ENCODE results near the gene C14orf180. TPM values are rescaled to one million over a fixed set of nuclear protein-coding genes. Genes with fewer than 3 reads are reported as not detected.
"Not testable (repeated sequence)": the region's sequence is repeated elsewhere in the genome, so short reads cannot be mapped to it uniquely, and the experiment has no call there.

C14orf180 gene
- polyA plus RNA-seq, 3 donors: 0.28 TPM; not detected in 2

DNA sequence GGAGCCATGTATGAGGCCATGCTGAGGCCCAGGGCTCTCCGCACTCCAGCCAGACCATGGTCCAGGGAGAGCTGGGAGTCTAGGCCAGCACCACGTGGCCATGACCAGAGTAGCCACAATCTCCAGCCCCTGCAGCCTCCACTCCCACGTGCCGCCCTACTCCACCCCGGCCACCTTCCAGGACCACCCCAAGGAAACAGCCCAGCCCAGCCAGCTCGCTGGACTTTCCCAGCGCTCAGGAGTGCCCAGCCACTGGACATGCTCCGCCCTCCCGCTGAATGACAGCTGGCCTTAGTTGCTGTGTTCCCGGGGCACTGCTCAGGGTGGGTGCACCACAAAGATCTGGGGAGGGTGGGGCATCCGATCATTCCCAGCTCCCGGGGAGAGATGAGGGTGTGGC lies 2.1 kb upstream of the C14orf180 start:
- no peak for DNase-seq

DNA sequence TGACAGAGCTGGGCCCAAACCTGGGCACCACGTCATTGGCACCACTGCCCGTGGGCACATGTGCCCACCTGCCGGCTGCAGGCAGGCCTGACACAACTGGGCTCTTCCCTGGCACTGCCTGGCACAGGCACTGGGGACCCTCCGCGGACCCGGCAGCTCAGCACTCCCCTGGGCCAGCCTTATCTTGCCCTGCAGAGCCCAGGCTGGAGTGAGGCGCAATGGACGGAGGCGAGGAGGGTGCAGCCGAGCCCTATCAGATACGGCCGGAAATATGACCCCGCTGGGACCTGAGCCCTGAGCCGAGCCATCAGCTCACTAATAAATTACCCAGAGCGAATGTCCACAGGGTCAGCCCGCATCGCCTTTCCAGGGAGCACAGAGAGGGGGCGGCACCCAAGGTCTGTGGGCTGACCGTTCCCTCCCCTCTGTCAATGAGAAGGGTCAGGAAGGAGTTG lies 1.7 kb upstream of the C14orf180 start:
- no peak for DNase-seq

DNA sequence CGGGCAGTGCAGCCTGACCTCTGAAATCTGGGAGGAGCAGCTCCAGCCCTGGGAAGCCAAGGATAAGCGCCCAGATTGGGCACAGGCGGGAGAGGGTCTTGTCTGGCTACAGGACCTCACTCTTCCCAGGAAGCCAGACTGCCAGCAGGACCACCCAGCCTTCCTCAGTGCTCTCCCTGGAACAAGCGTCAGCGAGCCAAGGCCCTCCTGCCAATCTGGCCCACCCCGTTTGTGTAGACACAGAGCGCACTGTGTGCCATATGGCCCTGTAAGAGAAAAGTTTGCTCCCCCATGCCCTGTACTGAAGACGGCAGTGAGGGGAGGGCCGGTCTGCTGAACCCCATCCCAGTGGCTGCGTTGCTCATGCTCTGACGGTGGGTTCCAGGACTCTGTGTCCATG lies 1.2 kb upstream of the C14orf180 start:
- no peak for DNase-seq

DNA sequence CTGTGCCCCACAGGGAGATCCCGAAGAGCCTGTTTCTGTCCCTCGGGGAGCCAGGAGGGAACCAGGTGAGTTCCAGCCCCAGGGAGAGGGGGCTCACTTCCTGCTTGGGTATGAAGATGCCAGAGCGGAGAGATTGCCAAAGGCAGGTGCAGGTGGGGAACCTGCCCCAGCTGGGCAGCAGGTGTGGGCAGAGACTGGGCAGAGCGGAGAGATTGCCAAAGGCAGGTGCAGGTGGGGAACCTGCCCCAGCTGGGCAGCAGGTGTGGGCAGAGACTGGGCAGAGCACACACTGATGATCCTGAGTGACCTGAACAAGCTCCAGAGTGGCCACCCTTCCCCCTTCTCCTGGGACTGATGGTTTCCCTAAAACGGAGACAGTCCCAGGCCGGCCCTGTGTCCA lies 375 bp downstream of the C14orf180 start:
- DNase-seq: not testable (repeated sequence)

DNA sequence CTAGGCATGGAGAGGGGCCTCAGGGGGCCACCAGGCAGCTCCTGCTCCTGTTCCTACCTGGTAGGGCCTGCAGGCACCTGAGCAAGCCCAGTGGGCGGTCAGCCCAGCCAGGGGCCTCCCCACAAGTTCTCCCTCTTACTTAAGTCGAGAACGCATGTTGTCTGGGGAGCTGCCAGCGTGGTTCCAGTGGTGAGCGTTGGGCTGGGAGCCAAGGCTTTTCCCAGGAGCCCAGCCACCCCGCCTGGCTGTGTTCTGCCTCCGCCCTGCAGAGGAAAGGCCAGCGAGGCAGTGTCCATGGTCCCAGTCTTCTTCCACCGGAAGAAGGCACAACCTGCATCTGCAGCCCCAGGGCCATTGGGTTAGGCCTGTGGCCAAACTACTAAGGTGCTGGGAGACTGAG lies 1.4 kb downstream of the C14orf180 start:
- no peak for DNase-seq

DNA sequence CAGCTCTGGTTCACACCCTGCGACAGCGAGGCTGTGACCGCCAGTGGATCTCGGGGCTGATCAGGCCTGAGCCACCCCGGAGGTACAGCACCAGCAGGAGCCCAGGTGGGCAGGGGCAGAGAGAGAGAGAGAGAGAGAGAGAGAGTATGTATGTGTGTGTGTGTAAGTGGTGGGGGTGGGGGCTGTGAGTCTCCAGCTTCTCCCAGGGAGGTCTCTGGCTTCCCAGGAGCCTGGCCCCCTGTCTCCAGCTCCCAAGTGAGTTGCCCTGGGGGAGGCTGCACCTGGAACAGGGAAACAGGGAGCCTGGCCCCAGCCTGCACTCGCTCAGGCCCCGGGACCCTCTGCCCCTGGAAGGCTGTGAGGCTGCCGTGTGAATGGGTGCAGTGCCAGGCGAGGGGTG lies 2.0 kb downstream of the C14orf180 start:
- DNase-seq: no peak

DNA sequence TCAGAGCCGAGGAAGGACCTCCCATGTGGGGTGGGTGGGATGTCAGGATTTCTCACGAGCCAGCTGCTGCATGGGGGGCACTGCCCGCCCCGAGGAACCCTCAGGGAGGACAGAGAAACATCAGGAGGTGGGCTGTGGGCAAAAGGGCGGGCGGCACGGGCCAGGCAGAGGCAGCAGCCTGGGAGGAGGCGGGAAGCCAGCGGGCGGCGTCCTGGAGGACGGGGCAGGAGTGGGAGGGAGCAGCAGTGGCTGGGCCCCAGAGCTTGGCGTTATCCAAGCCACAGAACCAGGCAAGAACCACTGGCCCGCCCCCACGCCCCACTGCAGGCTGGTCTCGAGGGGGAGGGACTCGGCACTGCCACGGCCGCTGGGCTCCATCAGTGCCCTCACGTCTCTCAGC lies 2.4 kb downstream of the C14orf180 start:
- no peak for DNase-seq

DNA sequence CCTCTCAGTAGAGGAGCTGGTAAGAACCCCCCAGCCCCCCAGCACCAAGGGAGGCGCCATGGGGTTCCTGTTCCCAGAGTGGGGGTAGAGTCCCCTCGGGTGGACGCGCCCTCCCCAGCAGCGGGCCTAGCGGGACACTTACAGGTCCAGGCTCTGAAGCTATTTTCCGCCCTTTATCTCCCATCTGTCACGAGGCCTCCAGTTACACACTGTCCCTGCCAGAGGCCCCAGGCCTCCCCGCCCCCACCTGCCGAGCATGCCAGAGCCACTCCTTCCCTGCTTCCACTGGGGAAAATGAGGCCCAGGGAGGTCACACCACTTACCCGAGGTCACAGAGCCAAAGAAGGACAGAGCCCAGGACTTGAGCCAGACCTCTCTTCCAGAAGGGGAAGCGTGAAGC lies 3.1 kb downstream of the C14orf180 start:
- DNase-seq: no peak

DNA sequence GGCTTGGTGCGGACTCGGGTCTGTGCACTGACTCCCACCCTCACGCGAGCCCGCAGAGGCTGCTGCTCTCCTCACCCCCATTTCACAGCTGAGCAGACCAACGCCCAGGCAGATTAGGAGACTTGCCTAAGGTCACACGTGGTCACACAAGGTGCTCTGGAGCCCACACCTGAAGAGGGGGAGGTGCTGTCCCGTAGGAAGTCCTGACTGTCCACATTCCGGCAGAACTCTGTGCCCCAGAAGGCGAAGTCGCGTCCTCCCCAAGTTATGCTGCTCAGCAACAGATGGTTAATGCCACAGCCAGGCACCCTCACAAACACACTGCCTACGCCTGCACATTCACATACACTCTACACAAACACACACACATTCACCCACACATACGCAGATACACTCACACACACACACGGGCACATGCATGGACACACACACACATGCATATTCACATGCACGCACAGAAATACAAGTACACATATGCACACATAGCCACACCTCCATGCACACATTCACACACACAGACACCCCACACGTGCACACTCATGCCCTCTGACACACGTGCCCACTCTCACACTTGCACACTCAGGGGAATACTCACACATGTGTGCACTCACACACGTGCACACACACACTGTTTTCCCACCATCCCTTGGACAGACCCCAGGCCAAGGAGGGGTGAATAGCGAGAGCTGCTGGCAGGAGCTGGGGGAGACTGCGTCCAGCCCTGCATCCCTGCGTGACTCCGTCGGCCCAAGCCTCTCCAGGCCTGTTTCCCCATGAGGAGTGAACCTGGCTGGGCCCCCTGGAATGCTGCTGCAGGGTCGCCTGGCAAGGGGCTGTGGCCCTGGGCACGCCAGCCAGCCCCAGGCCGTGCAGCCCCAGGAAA lies 4.1 kb downstream of the C14orf180 start:
- DNase-seq: no peak

DNA sequence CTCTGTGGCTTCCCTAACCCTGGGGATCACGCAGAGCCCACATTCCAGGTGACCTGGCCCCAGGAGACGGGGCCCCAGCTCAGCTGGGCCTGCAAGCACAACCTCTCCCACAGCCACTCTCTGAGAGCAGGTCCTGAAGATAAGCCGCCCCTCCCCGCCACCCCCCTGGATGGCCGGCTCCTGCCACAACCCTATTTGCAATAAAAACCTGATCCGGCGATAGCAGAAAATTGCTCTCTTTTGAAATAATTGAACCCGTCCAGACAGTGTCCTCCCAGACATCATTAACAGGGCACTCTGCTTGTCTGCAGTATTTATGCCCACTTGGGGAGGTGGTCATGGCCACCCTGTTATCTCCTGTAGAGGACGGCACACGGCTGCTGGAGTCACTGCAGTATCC lies 5.0 kb downstream of the C14orf180 start:
- DNase-seq: no peak

DNA sequence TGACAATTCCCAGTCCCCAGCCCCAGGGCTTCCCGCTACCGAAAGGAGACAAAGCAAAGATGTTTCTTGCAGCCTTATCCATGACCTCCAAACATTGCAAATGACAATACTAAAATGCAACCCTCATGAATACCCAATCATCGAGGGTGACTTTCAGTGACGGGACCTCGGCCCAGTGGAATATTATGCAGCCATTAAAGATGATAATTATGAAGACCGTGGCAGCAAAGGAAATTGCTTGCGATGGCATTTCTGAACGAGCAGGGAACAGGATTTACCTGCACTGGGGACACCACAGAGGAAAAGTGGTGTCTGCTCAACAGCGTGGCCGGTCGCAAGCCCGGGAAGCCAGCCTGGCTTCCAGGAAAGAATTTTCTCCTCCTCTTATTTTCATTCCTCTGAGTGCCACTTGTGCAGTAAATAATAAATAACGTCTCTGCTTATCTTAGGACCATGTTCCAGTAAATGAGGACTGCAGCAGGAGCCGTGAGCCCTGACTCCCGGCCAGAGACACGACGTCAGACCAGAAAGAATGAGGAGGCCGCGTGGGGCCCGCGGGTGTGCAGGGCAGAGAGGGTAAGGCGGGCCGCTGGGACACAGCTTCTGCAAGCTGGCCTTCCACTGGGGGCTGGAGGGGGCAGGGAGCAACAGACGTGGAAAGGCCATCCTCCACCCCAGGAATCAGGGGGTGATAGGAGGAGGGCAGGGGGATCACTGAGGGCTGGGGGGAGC lies 6.6 kb downstream of the C14orf180 start:
- no peak for DNase-seq

DNA sequence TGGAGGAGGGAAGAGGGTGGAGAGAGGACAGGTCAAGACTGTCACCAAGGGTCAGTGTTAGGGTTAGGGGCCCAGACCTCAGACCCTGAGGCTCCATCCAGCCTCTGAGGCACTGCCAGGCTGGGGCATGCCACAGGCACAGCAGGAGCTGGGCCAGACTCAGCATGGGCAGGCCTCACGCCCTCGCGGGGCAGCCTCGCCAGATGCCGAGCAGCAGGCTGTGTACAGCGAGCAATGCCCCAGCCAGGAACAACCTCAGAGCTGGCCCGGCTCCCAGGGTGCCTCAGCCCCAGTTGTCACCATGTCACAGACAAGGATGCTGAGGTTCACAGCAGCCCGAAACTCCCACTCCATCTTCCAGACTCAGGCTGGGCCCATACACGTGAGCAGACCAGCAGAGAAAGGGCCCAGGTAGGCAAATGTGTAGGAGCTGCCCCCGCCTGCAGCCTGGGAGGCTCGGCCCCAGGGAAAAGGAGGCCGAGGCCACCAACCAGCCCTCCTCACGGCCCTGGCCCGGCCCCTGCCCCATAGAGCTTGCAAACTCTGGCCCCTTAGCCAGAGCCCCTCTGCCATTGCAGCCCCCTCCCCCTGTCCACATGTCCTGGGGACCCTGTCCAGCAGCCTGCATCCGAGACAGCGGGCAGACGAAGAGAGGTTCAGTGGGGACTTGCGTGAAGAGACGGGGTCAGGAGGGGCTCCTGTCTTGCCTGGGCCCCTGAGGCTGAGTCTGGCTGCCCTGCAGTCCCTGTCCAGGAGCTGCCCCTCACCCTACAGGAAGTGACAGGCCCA lies 7.5 kb downstream of the C14orf180 start:
- DNase-seq: no peak

DNA sequence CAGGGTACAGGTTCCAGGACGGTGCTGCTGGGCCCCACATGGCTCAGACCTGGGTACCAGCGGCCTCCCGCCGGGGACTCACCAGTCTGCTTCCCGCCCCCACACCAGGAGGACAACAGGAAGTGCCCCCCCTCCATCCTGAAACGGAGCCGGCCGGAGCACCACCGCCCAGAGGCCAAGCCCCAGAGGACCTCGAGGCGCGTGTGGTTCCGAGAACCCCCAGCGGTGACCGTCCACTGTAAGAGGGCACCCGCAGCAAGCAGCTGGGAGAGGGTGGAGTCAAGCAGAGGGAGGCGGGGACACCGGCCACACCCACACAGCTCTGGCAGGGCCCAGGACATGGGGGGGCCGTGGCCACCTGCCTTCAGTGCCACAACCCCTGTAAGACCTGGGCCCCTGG lies 8.1 kb downstream of the C14orf180 start:
- DNase-seq: no peak

DNA sequence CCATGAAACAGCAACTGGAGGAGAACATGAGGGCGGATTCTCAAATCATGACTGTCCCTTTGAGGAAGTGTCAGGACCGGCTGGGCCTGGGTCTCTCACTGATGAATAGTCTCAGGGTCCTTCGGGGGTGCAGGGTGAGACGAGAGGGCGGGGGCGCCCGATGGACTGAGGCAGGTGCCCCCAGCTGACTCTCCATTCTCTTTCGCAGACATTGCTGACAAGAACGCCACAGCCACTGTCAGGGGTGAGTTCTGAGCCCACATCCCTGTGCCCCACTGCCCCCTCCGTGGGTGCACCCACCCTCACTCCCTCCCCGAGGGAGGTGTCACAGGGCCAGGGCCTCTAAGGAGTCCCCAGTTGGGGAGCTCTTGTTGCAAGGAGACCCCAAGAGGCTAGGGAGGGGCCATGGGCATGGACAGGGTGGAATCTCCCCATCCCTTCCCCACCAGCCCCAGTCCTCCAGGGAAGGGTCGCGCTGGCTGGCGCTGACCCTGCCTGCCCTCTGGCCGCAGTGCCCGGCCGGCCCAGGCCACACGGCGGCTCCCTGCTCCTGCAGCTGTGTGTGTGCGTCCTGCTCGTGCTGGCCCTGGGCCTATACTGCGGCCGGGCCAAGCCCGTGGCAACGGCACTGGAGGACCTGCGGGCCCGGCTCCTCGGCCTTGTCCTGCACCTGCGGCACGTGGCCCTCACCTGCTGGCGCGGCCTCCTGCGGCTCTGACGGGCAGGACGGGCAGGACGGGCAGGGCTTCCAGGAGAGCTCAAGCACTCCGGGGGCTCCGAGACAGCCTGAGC lies 8.7 kb downstream of the C14orf180 start:
- DNase-seq: no peak

DNA sequence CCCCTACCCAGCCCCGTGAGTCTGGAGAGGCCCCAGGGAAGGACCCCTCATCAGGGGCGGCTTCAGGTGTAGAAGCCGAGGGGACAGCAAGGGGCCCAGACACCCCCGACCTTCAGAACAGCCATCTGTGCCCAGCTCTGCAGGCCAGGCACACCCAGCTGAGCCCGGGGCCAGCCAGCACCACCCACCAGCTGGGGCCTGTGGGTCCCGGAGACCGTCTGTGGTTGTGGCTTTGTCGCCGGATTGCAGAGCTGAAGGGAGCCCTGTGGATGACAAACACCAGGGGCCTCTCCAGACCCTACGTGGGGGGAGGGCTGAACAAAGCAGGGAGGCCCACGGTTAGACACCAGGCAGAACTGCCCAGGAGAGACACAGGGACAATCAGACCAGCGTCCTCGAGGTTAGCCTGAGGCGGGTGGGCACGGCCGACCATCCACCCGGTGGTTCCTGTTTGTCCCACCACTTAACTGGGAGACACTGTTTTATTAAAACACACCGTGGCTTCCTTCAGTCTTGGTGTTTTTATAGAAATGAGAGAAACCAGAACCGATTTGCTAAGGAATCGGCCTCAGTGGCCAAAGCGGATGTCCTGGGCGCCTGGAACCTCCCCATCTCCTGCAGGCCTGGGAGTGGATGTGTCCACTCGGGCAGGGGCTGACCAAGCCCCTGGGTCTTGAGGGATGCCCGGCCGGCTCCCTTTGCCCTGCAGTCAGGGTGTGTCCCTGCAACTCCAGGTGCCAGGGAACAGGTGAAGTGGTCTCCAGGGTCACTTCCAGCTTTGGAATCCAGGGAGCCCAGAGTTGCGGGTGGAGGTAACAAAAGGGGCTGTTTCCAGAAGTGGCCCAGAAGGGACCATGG lies 10.0 kb downstream of the C14orf180 start:
- no peak for DNase-seq

DNA sequence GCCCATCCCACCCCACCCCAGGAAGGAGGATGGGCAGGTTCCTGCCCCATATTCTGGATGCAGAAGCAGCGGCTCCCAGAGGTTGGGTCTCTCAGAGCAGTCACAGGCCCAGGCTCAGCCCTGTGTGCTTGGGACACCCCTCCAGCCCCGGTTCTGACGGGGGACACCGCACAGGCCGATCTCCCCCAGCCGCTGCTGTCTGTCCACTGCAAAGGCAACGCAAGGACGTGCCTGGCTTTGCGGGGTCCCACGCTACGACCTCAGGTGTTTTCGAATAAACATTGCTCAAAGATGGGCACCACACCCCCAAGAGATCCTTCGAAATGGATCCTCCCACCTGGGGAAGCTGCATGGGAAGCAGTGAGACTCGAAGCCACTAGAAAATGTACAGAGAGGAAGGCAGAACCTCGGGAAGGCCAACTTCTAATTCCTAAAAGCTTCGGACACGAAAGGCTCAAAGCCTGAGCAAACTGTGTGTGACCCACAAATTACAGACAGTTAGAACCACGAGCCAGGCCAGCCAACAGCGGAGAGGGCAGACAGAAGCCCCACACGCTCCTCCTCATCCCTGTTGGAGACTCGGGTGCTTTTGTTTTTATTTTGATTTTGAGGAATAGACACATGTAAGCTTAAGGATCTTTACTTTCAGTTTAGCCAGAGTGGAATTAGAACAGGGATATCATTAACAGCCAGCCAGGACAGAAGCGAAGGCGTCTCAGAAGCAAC lies 10.8 kb downstream of the C14orf180 start:
- DNase-seq: no peak

DNA sequence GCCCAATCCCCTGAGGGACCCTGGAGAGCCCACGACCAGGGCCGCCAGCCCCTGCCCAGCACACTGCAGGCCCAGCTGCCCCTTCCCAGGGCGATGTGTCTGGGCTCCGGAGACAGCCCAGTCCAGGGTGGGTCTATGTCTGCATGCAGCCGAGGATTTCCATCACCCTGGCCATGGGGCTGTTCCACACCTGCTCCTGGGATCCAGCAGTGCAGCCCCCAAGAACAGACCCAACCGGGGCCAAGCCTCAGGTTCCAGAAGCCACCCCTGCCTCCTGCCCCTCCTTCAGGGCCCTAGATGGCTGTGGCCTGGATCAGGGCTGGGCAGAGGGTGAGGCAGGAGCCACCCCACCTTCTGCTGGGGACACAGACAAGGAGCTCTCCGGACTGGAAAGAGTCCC lies 11.5 kb downstream of the C14orf180 start:
- no peak for DNase-seq

DNA sequence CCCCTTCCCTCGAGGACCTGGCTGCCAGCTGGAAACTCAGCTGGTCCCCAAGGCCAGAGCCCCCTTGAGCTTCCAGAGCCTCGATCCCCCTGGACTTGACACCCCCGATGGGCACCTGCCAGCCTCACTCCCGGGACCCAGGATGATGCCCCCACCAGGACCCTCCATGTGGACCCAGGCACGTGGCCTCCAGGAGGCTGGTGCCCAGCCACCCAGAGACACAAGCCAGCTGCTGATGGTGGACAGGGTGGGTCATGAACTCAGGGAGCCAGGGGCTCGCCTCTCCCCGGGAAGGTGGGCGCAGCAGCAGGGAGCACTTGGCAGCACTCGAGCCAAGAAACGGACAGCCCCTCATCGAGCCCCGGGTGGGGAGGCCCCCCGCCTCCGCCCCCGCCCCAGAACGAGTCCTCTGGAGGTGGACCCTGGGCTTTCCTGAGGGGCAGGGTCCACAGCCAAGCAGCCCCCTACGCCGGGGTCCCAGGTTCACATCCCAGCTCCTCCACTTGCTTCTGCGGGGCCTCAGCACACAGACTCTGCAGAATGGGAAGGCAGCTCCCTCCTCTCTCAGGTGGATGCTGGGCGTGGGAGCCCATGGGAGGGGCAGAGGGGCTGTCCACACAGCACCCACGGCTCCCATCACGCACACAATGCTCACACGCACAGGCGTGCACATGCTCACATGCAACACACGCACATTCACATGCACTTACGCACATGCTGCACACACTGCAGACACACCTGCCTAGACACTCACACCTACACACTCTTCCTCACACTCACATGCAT lies 12.1 kb downstream of the C14orf180 start:
- DNase-seq: no peak

DNA sequence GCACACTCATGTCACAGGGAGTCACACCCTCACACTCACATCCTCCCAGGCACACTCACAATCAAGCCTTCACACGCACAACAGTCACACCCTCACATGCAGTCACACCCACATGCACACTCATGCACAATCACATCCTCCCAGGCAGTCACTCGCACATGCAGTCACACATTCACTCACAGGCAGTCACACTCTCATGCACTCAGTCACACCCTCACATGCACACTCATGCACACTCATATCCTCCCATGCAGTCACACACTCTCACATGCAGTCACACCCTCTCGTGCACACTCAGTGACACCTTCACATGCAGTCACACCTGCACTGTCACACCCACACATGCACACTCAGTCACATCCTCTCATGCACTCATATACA lies 12.7 kb downstream of the C14orf180 start:
- no peak for DNase-seq

Measured in renal pelvis (tissue), 4 donors.